HepG2 (cell line): ENCODE measurements around the gene NAGK. TPM values are rescaled to one million over a fixed set of nuclear protein-coding genes. Genes with fewer than 3 reads are reported as not detected.
A peak's percentile ranks its signal among the peaks of the same experiment; 100 is the strongest.

Experiments
- E2F5 ChIP-seq: sonication (generic); formaldehyde crosslinking; conservative IDR thresholded peaks from 2 replicates; pipeline ENCODE4 v1.4.0; 2020; ENCODE audit warnings: missing genetic modification reagents
- MAFK ChIP-seq, 2 experiments: IDR thresholded peaks in 1 of 2; conservative IDR thresholded peaks in 1 of 2; 2 replicates each; pipeline ENCODE4 v1.6.1; 2011; ENCODE audit warnings: improper control_type of control experiment in 2 of 2, low read length in 2 of 2
- NRL ChIP-seq: sonication (generic); formaldehyde crosslinking; IDR thresholded peaks from 2 replicates; pipeline ENCODE4 v1.5.0; 2020; ENCODE audit warnings: missing genetic modification reagents, mild to moderate bottlenecking, moderate library complexity, borderline replicate concordance
- PAF1 ChIP-seq: IDR thresholded peaks from 2 replicates; pipeline ENCODE4 v1.6.1; 2016; ENCODE audit warnings: missing genetic modification reagents, missing compliant biosample characterization
- RAD21 ChIP-seq: fragments of 450-650 bp; formaldehyde crosslinking; IDR thresholded peaks from 2 replicates; pipeline ENCODE4 v1.5.0; 2020; ENCODE audit warnings: mild to moderate bottlenecking
- TEAD2 ChIP-seq: sonication (generic); formaldehyde crosslinking; IDR thresholded peaks from 2 replicates; pipeline ENCODE4 v1.9.0; 2021; ENCODE audit warnings: missing genetic modification reagents
- ZBTB37 ChIP-seq: sonication (generic); formaldehyde crosslinking; IDR thresholded peaks from 2 replicates; pipeline ENCODE4 v1.4.0; 2020; ENCODE audit warnings: mild to moderate bottlenecking, missing genetic modification reagents
- ZBTB42 ChIP-seq: sonication (generic); formaldehyde crosslinking; IDR thresholded peaks from 2 replicates; pipeline ENCODE4 v1.5.0; 2020; ENCODE audit warnings: mild to moderate bottlenecking, missing genetic modification reagents
- ZFP36L1 ChIP-seq: sonication (generic); formaldehyde crosslinking; IDR thresholded peaks from 2 replicates; pipeline ENCODE4 v1.8.0; 2022; ENCODE audit warnings: mild to moderate bottlenecking, missing genetic modification reagents, moderate library complexity
- ZNF17 ChIP-seq: sonication (generic); formaldehyde crosslinking; IDR thresholded peaks from 2 replicates; pipeline ENCODE4 v1.5.0; 2020; ENCODE audit warnings: mild to moderate bottlenecking, missing genetic modification reagents
- ZNF33B ChIP-seq: sonication (generic); formaldehyde crosslinking; IDR thresholded peaks from 2 replicates; pipeline ENCODE4 v1.5.1; 2020; ENCODE audit warnings: mild to moderate bottlenecking, missing genetic modification reagents
- ZNF383 ChIP-seq: sonication (generic); formaldehyde crosslinking; IDR thresholded peaks from 2 replicates; pipeline ENCODE4 v1.4.0; 2020; ENCODE audit warnings: missing genetic modification reagents, mild to moderate bottlenecking, borderline replicate concordance
- ZNF558 ChIP-seq: sonication (generic); formaldehyde crosslinking; IDR thresholded peaks from 2 replicates; pipeline ENCODE4 v1.9.0; 2022; ENCODE audit warnings: mild to moderate bottlenecking, missing genetic modification reagents, borderline replicate concordance
- ZNF678 ChIP-seq: sonication (generic); formaldehyde crosslinking; IDR thresholded peaks from 2 replicates; pipeline ENCODE4 v1.4.0; 2020; ENCODE audit warnings: mild to moderate bottlenecking, missing genetic modification reagents
- ZNF777 ChIP-seq: sonication (generic); formaldehyde crosslinking; IDR thresholded peaks from 2 replicates; pipeline ENCODE4 v1.4.0; 2020; ENCODE audit warnings: missing genetic modification reagents
- ZNF879 ChIP-seq: sonication (generic); formaldehyde crosslinking; IDR thresholded peaks from 2 replicates; pipeline ENCODE4 v1.8.1; 2023; ENCODE audit warnings: missing genetic modification reagents
- polyA plus RNA-seq, 8 experiments: library from polyadenylated mRNA; depleted of rRNA in 3 of 8; stranded (reverse) in 7 of 8; unstranded in 1 of 8; fragments of >200 nt; fragmentation: Illumina TruSeq in 4 of 8; extraction: Trizol in 4 of 8; gene quantifications; 2 replicates each; pipeline versions ENCODE4 v1.2.1 to v1.2.3, GENCODE V29; 2011 to 2016; ENCODE audit warnings: low read depth in 4 of 8, missing spikeins in 1 of 8, mixed read lengths in 1 of 8; ENCODE audit not compliant: insufficient read depth in 1 of 8
- total RNA-seq, 5 experiments: library from RNA; depleted of rRNA; stranded (reverse); fragments of >200 nt; fragmentation: Illumina TruSeq; extraction: Trizol; gene quantifications; 2 replicates each; pipeline ENCODE4 v1.2.3, GENCODE V29; 2016; ENCODE audit warnings: low read depth in 1 of 5
- TF ChIP-seq, protein P1 (sequence below): sonication (generic); formaldehyde crosslinking; IDR thresholded peaks from 2 replicates; pipeline ENCODE4 v1.8.1; 2022; ENCODE audit warnings: mild to moderate bottlenecking, missing genetic modification reagents
- TF ChIP-seq, protein P2 (sequence below): sonication (generic); formaldehyde crosslinking; IDR thresholded peaks from 2 replicates; pipeline ENCODE4 v1.8.1; 2023; ENCODE audit warnings: mild to moderate bottlenecking, missing genetic modification reagents, borderline replicate concordance
- TF ChIP-seq, protein P3 (sequence below), 2 experiments: sonication (generic) in 1 of 2; formaldehyde crosslinking in 1 of 2; IDR thresholded peaks; 2 replicates each; pipeline versions ENCODE4 v1.4.0 to v1.6.1; 2018 to 2020; ENCODE audit warnings: missing genetic modification reagents in 2 of 2, borderline replicate concordance in 1 of 2, low read depth in 1 of 2, mild to moderate bottlenecking in 1 of 2, missing biosample characterization in 1 of 2
- TF ChIP-seq, protein P4 (sequence below): sonication (generic); formaldehyde crosslinking; conservative IDR thresholded peaks from 2 replicates; pipeline ENCODE4 v1.4.0; 2020; ENCODE audit warnings: missing genetic modification reagents

The NAGK gene
- total and polyA plus RNA-seq, 2 of the 13 experiments (the other 11 are each of a cell fraction or from before 2014, with no cell fraction given) = 24.4 to 35.2 TPM

GRCh38 chr2:71067567-71068217, 756 bp upstream of the NAGK start (continued):
- TF ChIP-seq ZNF33B (CRISPR knock-in tag) (0 out of 2 replicates have a peak, but pooled peaks have one; percentile 88), ZBTB37 (peak; percentile 38; the same call in 1 of the 2 replicates), TEAD2 (CRISPR knock-in tag) (no peak), RAD21 (CRISPR knock-in tag) (0 out of 2 replicates have a peak, but pooled peaks have one; percentile 40), ZNF879 (no peak), PAF1 (CRISPR knock-in tag) (peak; percentile 41; the same call in 1 of the 2 replicates), MAFK (conservative IDR thresholded peaks at IDR 0.05 in 1 of 2, IDR thresholded peaks at IDR 0.05 in 1 of 2; ENCODE audit: low read length in 2 of 2) (0 out of 4 replicates have a peak, but pooled peaks of 1 of the 2 experiments have one; percentile 1), ZNF678 (CRISPR knock-in tag) (0 out of 2 replicates have a peak, but pooled peaks have one; percentile 25), E2F5 (CRISPR knock-in tag) (0 out of 2 replicates have a peak, but pooled peaks have one; percentile 18), ZNF558 (no peak), ZBTB42 (CRISPR knock-in tag) (no peak), ZNF777 (CRISPR knock-in tag) (no peak), NRL (CRISPR knock-in tag) (0 out of 2 replicates have a peak, but pooled peaks have one; percentile 12), ZNF383 (no peak), ZFP36L1 (CRISPR knock-in tag) (no peak), ZNF17 (CRISPR knock-in tag) (0 out of 2 replicates have a peak, but pooled peaks have one; percentile 90)
- TF ChIP-seq, protein P1, sequence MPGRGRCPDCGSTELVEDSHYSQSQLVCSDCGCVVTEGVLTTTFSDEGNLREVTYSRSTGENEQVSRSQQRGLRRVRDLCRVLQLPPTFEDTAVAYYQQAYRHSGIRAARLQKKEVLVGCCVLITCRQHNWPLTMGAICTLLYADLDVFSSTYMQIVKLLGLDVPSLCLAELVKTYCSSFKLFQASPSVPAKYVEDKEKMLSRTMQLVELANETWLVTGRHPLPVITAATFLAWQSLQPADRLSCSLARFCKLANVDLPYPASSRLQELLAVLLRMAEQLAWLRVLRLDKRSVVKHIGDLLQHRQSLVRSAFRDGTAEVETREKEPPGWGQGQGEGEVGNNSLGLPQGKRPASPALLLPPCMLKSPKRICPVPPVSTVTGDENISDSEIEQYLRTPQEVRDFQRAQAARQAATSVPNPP (CRISPR knock-in tag) = 0 out of 2 replicates have a peak, but pooled peaks have one; percentile 72
- TF ChIP-seq, protein P2, sequence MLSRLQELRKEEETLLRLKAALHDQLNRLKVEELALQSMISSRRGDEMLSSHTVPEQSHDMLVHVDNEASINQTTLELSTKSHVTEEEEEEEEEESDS = 0 out of 2 replicates have a peak, but pooled peaks have one; percentile 43
- TF ChIP-seq, protein P3, sequence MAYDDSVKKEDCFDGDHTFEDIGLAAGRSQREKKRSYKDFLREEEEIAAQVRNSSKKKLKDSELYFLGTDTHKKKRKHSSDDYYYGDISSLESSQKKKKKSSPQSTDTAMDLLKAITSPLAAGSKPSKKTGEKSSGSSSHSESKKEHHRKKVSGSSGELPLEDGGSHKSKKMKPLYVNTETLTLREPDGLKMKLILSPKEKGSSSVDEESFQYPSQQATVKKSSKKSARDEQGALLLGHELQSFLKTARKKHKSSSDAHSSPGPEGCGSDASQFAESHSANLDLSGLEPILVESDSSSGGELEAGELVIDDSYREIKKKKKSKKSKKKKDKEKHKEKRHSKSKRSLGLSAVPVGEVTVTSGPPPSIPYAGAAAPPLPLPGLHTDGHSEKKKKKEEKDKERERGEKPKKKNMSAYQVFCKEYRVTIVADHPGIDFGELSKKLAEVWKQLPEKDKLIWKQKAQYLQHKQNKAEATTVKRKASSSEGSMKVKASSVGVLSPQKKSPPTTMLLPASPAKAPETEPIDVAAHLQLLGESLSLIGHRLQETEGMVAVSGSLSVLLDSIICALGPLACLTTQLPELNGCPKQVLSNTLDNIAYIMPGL (CRISPR knock-in tag; IDR thresholded peaks at IDR 0.05; ENCODE audit: borderline replicate concordance in 1 of 2, low read depth in 1 of 2) = no peak; a peak in 1 of 4 replicates
- TF ChIP-seq, protein P4, sequence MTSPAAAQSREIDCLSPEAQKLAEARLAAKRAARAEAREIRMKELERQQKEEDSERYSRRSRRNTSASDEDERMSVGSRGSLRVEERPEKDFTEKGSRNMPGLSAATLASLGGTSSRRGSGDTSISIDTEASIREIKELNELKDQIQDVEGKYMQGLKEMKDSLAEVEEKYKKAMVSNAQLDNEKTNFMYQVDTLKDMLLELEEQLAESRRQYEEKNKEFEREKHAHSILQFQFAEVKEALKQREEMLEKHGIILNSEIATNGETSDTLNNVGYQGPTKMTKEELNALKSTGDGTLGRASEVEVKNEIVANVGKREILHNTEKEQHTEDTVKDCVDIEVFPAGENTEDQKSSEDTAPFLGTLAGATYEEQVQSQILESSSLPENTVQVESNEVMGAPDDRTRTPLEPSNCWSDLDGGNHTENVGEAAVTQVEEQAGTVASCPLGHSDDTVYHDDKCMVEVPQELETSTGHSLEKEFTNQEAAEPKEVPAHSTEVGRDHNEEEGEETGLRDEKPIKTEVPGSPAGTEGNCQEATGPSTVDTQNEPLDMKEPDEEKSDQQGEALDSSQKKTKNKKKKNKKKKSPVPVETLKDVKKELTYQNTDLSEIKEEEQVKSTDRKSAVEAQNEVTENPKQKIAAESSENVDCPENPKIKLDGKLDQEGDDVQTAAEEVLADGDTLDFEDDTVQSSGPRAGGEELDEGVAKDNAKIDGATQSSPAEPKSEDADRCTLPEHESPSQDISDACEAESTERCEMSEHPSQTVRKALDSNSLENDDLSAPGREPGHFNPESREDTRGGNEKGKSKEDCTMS (CRISPR knock-in tag) = 0 out of 2 replicates have a peak, but pooled peaks have one; percentile 54
